Coronary artery (tissue), 2 donors: ENCODE results near the gene EFCAB11.

Experiments used
- DNase-seq: peaks from one replicate; pipeline ENCODE4 v3.0.0-alpha.2; 2017; ENCODE audit warnings: low spot score
- H3K27ac ChIP-seq, 2 donors: fragments of 200-600 bp; sonication (generic); one replicate each; pipeline ENCODE4 v1.5.1; 2016 to 2019
- H3K4me3 ChIP-seq: fragments of 200-600 bp; sonication (generic); 2 replicates; pipeline ENCODE4 v1.5.1; 2016; ENCODE audit warnings: mild to moderate bottlenecking, moderate library complexity
- TF ChIP-seq, protein P1 (sequence below): fragments of 200-600 bp; sonication (generic); IDR thresholded peaks from one replicate; pipeline ENCODE4 v1.5.1; 2019; ENCODE audit warnings: antibody characterized with exemption

EFCAB11 gene

DNA sequence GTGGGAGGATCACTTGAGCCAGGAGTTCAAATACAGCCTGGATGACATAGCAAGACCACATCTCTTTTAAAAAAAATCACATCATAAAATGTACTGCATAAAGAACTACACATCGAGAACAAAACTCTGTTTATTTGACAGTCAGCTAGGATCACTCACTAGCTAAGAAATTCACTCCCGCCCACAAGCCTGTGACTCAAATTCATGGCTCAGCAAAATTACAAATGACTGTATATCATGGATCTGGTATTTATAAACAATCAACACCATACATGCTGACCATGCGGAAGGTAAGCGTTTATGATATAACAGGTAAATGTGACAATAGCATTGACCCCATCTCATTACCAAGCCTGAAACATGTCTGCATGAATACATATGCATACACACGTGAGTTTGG lies 206.5 kb downstream of the EFCAB11 start:
- no peak overlapping the region for H3K27ac ChIP-seq
- TF ChIP-seq, protein P1, sequence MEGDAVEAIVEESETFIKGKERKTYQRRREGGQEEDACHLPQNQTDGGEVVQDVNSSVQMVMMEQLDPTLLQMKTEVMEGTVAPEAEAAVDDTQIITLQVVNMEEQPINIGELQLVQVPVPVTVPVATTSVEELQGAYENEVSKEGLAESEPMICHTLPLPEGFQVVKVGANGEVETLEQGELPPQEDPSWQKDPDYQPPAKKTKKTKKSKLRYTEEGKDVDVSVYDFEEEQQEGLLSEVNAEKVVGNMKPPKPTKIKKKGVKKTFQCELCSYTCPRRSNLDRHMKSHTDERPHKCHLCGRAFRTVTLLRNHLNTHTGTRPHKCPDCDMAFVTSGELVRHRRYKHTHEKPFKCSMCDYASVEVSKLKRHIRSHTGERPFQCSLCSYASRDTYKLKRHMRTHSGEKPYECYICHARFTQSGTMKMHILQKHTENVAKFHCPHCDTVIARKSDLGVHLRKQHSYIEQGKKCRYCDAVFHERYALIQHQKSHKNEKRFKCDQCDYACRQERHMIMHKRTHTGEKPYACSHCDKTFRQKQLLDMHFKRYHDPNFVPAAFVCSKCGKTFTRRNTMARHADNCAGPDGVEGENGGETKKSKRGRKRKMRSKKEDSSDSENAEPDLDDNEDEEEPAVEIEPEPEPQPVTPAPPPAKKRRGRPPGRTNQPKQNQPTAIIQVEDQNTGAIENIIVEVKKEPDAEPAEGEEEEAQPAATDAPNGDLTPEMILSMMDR = no peak
- no peak for DNase-seq

GRCh38 chr14:89747126-89747525 lies 207.4 kb downstream of the EFCAB11 start:
- DNase-seq = no peak
- TF ChIP-seq, protein P1 = no peak
- H3K4me3 ChIP-seq = no peak overlapping the region
- no peak overlapping the region for H3K27ac ChIP-seq

More for the DNA sequence above, 206.5 kb downstream of the EFCAB11 start:
- H3K4me3 ChIP-seq = no peak overlapping the region

GRCh38 chr14:89746654-89747053 lies 207.9 kb downstream of the EFCAB11 start:
- H3K4me3 ChIP-seq = no peak overlapping the region
- no peak for DNase-seq
- TF ChIP-seq, protein P1 = no peak
- H3K27ac ChIP-seq = no peak overlapping the region

- TF ChIP-seq, protein P1 = no peak
- Histone ChIP-seq H3K4me3 (no peak overlapping the region), H3K27ac (no peak overlapping the region)
- DNase-seq = no peak
Observed at GRCh38 chr14:89746135-89746534, 208.4 kb downstream of the EFCAB11 start.
